Karpas-422 (cell line): ENCODE data around the gene HOXA9. TPM values are rescaled to one million over a fixed set of nuclear protein-coding genes. Genes with fewer than 3 reads are reported as not detected.

ENCODE experiments used
- DNase-seq: peaks from one replicate; pipeline ENCODE4 v3.0.0-alpha.2; 2015
- H2AFZ ChIP-seq: fragments of 200-600 bp; sonication (generic); 2 replicates; pipeline ENCODE4 v1.6.1; 2014; ENCODE audit warnings: antibody characterized with exemption, low read length, mixed read lengths
- H3K27ac ChIP-seq: fragments of 200-600 bp; sonication (generic); 2 replicates; pipeline ENCODE4 v1.5.1; 2014; ENCODE audit warnings: mild to moderate bottlenecking, low read length, moderate library complexity
- H3K27me3 ChIP-seq: fragments of 200-600 bp; sonication (generic); 2 replicates; pipeline ENCODE4 v1.6.1; 2014; ENCODE audit warnings: low read length, mixed read lengths
- H3K36me3 ChIP-seq: fragments of 200-600 bp; sonication (generic); 2 replicates; pipeline ENCODE4 v1.6.1; 2014; ENCODE audit warnings: low read length, mixed read lengths; ENCODE audit not compliant: insufficient read depth
- H3K4me1 ChIP-seq: fragments of 200-600 bp; sonication (generic); 2 replicates; pipeline ENCODE4 v1.6.1; 2014; ENCODE audit warnings: mild to moderate bottlenecking, low read length, mixed read lengths
- H3K4me2 ChIP-seq: fragments of 200-600 bp; sonication (generic); 2 replicates; pipeline ENCODE4 v1.6.1; 2014; ENCODE audit warnings: low read length, low read depth, mild to moderate bottlenecking; ENCODE audit not compliant: poor library complexity, severe bottlenecking
- H3K4me3 ChIP-seq: fragments of 200-600 bp; sonication (generic); 2 replicates; pipeline ENCODE4 v1.5.1; 2014; ENCODE audit warnings: mild to moderate bottlenecking, antibody characterized with exemption, low read length, mixed read lengths
- H3K79me2 ChIP-seq: fragments of 200-600 bp; sonication (generic); 2 replicates; pipeline ENCODE4 v1.6.1; 2014; ENCODE audit warnings: mild to moderate bottlenecking, low read length, mixed read lengths
- H3K9ac ChIP-seq: fragments of 200-600 bp; sonication (generic); 2 replicates; pipeline ENCODE4 v1.6.0; 2014; ENCODE audit warnings: low read length
- H3K9me2 ChIP-seq: fragments of 200-600 bp; sonication (generic), shearing (Covaris generic); replicated peaks from 2 replicates; pipeline ENCODE4 v1.6.0; 2014; ENCODE audit warnings: mild to moderate bottlenecking, low read length, moderate library complexity; ENCODE audit not compliant: insufficient read depth
- H3K9me3 ChIP-seq: fragments of 300-700, 200-600 bp; sonication (generic); 2 replicates; pipeline ENCODE4 v1.6.1; 2014; ENCODE audit warnings: low read length, mixed read lengths
- H4K20me1 ChIP-seq: fragments of 200-600 bp; sonication (generic); 2 replicates; pipeline ENCODE4 v1.6.1; 2014; ENCODE audit warnings: mild to moderate bottlenecking, antibody characterized with exemption, low read length, low read depth; ENCODE audit not compliant: insufficient read depth
- total RNA-seq: library from RNA; depleted of rRNA; stranded (reverse); fragments of >200 nt; shearing (Covaris generic); gene quantifications from 2 replicates; pipeline ENCODE4 v1.2.3, GENCODE V29; 2014; ENCODE audit warnings: low replicate concordance

The HOXA9 gene
- total RNA-seq, 1 experiment from 2014 or later: not detected

GRCh38 chr7:27140126-27140857 is 25.0 kb downstream of the HOXA9 start:
- Histone ChIP-seq H3K9ac (no peak overlapping the region), H3K9me2 (no peaks in the 10 kb centered on the region), H2AFZ (no peak overlapping the region), H3K9me3 (no peaks in the 10 kb centered on the region), H3K4me2 (no peak overlapping the region), H3K27ac (no peak overlapping the region), H3K4me3 (no peak overlapping the region), H3K36me3 (peaks cover 13% of the 10 kb centered on the region; the same call in 1 of the 2 replicates), H4K20me1 (no peaks in the 10 kb centered on the region), H3K4me1 (no peaks in the 10 kb centered on the region), H3K27me3 (no peaks in the 10 kb centered on the region), H3K79me2 (peaks cover 2% of the 10 kb centered on the region; the same call in 1 of the 2 replicates)
- no peak for DNase-seq

DNA sequence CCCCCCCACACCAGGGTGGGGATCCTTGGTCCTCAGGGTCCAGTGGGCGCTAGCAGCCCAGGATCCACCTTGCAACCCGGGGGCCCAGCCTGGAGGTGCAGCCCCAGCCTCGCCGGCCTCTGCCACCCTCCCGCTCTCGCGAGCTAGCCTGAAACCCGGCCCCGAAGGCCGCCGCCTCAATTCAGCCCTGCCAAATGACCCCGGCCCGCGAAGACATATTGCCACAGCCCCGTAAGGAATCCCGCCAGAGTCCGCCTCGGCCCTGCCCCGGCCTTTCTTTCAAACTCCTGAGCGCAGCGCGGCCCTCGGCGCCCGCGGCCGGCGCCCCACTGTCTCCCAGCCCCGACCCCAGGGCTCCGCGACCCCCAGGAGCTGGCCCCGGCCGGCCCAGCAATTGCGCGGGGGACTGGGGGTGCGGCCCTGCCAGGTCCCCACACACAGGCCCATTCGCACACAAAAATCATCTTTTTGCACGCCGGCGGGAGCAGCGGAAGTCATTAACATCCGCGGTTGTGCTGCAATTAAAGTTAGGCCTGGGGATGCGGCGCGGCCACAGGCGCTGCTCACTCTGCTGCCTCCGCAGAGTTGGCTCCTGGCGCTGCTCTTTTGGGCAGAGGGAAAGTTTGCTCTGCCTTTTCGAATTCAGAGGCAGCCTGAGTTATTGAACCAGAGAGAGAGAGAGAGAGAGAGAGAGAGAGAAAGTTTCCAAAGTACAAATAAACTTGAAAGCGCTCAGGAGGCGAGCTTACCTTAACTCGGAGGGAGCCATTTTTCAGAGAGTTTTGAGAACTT is 25.8 kb downstream of the HOXA9 start:
- peaks cover 13% of the 10 kb centered on the region; the same call in 1 of the 2 replicates for H3K36me3 ChIP-seq
- no peak overlapping the region for H3K27ac ChIP-seq

DNA sequence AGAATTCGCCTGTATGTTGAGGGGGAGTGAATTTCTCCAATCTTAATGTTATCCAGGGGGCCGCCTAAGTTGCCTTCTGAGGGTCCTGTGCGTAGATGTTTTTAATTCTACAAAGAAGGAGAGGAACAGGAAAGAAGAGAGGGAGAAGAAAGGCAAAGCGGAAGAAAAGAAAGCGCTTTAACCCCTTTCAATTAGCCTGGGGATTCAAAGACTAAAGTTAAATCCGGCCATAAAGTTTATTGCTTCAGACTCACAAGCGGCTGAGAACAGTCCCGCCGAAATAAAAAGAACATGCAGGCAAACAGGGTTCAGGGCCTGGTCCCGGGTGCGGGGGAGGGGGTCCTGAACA is 26.4 kb downstream of the HOXA9 start:
- H4K20me1 ChIP-seq: no peaks in the 10 kb centered on the region
- H3K4me2 ChIP-seq: no peak overlapping the region
- no peak for DNase-seq
- no peak overlapping the region for H3K4me3 ChIP-seq
- H3K36me3 ChIP-seq: peaks cover 11% of the 10 kb centered on the region; the same call in 1 of the 2 replicates
- no peak overlapping the region for H2AFZ ChIP-seq
- H3K9me3 ChIP-seq: no peaks in the 10 kb centered on the region
- H3K79me2 ChIP-seq: peaks cover 13% of the 10 kb centered on the region; the same call in 1 of the 2 replicates
- no peaks in the 10 kb centered on the region for H3K27me3 ChIP-seq
- no peaks in the 10 kb centered on the region for H3K4me1 ChIP-seq
- no peak overlapping the region for H3K9ac ChIP-seq
- H3K27ac ChIP-seq: no peak overlapping the region
- no peaks in the 10 kb centered on the region for H3K9me2 ChIP-seq

More for the DNA sequence above, 25.8 kb downstream of the HOXA9 start:
- no peak overlapping the region for H3K4me2 ChIP-seq
- peaks cover 8% of the 10 kb centered on the region; the same call in 1 of the 2 replicates for H3K79me2 ChIP-seq
- no peaks in the 10 kb centered on the region for H3K4me1 ChIP-seq
- no peaks in the 10 kb centered on the region for H3K9me2 ChIP-seq
- no peaks in the 10 kb centered on the region for H4K20me1 ChIP-seq
- H2AFZ ChIP-seq: no peak overlapping the region
- DNase-seq: no peak
- H3K9ac ChIP-seq: no peak overlapping the region
- no peak overlapping the region for H3K4me3 ChIP-seq
- H3K27me3 ChIP-seq: no peaks in the 10 kb centered on the region
- H3K9me3 ChIP-seq: no peaks in the 10 kb centered on the region

DNA sequence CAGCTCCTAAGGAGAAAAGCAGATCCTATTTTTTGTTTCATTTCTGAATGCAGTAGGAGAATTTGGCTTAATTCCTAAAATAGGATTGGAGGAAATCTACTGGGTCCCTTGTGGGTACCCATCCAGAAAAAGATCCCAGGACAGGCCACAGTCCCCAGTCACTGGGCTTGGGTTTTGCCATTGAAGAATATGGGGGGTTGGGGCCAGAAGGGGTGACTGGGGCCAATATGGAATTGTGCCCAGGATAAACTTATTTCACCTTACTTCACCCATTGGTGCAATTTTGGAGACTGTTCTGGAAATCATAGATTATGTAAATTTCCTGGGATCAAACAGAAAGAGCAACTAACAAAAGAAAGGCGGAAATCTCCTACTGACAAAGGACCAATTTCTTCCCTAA is 26.9 kb downstream of the HOXA9 start:
- H4K20me1 ChIP-seq: no peaks in the 10 kb centered on the region
- no peak overlapping the region for H2AFZ ChIP-seq
- no peak overlapping the region for H3K9ac ChIP-seq
- H3K9me3 ChIP-seq: no peaks in the 10 kb centered on the region
- H3K27ac ChIP-seq: no peak overlapping the region
- no peak overlapping the region for H3K4me2 ChIP-seq
- H3K4me3 ChIP-seq: no peak overlapping the region
- no peaks in the 10 kb centered on the region for H3K27me3 ChIP-seq
- DNase-seq: no peak
- no peaks in the 10 kb centered on the region for H3K4me1 ChIP-seq
- peaks cover 18% of the 10 kb centered on the region; the same call in 1 of the 2 replicates for H3K79me2 ChIP-seq
- H3K9me2 ChIP-seq: no peaks in the 10 kb centered on the region
- peaks cover 10% of the 10 kb centered on the region; the same call in 1 of the 2 replicates for H3K36me3 ChIP-seq

DNA sequence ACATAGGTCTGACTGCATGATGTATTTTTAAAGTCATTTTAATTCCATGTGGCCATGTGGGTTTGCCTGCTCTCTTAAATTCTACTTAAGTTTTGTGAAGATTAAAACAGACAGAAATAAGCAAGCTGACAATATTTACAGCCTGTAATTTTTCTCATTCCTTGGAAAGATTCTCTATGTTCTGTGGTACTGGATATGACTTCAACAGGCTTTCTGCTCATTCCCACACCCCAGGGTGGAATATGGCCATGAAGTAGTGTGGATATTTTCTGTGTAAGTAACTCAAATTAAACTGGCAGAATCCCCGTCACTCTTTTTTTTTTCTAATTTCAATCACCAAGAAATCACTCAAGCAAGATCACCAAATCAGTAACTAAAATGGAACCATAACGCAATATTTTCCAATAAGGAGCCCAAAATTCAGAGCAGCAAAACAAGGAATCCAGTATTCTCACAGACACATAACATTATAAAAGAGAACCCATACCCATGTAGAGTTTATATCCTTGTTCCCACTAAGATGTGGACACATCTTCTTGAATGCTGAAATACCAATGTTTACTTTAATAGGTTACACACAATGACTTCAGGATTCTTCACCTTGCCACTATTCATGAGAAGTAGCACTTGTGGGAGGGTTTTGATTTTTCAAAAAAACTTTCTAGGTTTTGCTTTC is 27.6 kb downstream of the HOXA9 start:
- Histone ChIP-seq H3K36me3 (peaks cover 10% of the 10 kb centered on the region; the same call in 1 of the 2 replicates), H2AFZ (no peak overlapping the region), H3K79me2 (peaks cover 21% of the 10 kb centered on the region; the same call in 1 of the 2 replicates), H3K27me3 (no peaks in the 10 kb centered on the region), H3K4me3 (no peak overlapping the region), H3K9me3 (no peaks in the 10 kb centered on the region), H3K4me1 (no peaks in the 10 kb centered on the region), H3K9me2 (no peaks in the 10 kb centered on the region), H4K20me1 (no peaks in the 10 kb centered on the region), H3K9ac (no peak overlapping the region), H3K4me2 (no peak overlapping the region), H3K27ac (no peak overlapping the region)
- no peak for DNase-seq

- no peak overlapping the region for H2AFZ ChIP-seq
- H3K4me1 ChIP-seq: no peaks in the 10 kb centered on the region
- no peak overlapping the region for H3K4me2 ChIP-seq
- H3K79me2 ChIP-seq: peaks cover 21% of the 10 kb centered on the region; the same call in 1 of the 2 replicates
- no peak overlapping the region for H3K27ac ChIP-seq
- H3K36me3 ChIP-seq: peaks cover 10% of the 10 kb centered on the region; the same call in 1 of the 2 replicates
- H3K27me3 ChIP-seq: no peaks in the 10 kb centered on the region
- no peak overlapping the region for H3K9ac ChIP-seq
- DNase-seq: no peak
- H3K9me3 ChIP-seq: no peaks in the 10 kb centered on the region
- H4K20me1 ChIP-seq: no peaks in the 10 kb centered on the region
- no peak overlapping the region for H3K4me3 ChIP-seq
- H3K9me2 ChIP-seq: no peaks in the 10 kb centered on the region
These were observed 30.9 kb downstream of the HOXA9 start for GRCh38 chr7:27134392-27134791.

GRCh38 chr7:27133409-27134231 is 31.7 kb downstream of the HOXA9 start:
- Histone ChIP-seq H3K27ac (no peak overlapping the region), H3K4me2 (no peak overlapping the region), H3K79me2 (peaks cover 21% of the 10 kb centered on the region; the same call in 1 of the 2 replicates), H3K9ac (no peak overlapping the region), H3K36me3 (peaks cover 10% of the 10 kb centered on the region; the same call in 1 of the 2 replicates), H3K9me3 (no peaks in the 10 kb centered on the region), H4K20me1 (no peaks in the 10 kb centered on the region), H2AFZ (no peak overlapping the region), H3K9me2 (no peaks in the 10 kb centered on the region), H3K4me1 (no peaks in the 10 kb centered on the region), H3K4me3 (no peak overlapping the region), H3K27me3 (no peaks in the 10 kb centered on the region)
- DNase-seq: no peak
